GM19455 (cell line): ENCODE measurements around the gene FCGR3A.

ENCODE experiments used
- ATAC-seq: cut with Tn5 transposase; IDR thresholded peaks from one replicate; pipeline ENCODE4 v1.9.1; 2021; ENCODE audit not compliant: unreplicated experiment

FCGR3A gene

GRCh38 chr1:161505686-161506085 lies 43.9 kb downstream of the FCGR3A start:
- no peak for ATAC-seq

GRCh38 chr1:161503394-161503748 lies 46.2 kb downstream of the FCGR3A start:
- ATAC-seq = no peak

- no peak for ATAC-seq
Observed at GRCh38 chr1:161502641-161503393, 46.8 kb downstream of the FCGR3A start.

GRCh38 chr1:161502181-161502580 lies 47.4 kb downstream of the FCGR3A start:
- ATAC-seq = no peak

GRCh38 chr1:161501234-161501633 lies 48.4 kb downstream of the FCGR3A start:
- no peak for ATAC-seq

- ATAC-seq = no peak
Observed at GRCh38 chr1:161499099-161500039, 50.2 kb downstream of the FCGR3A start.

- ATAC-seq = no peak
Observed at GRCh38 chr1:161498646-161499045, 51.0 kb downstream of the FCGR3A start.

GRCh38 chr1:161497961-161498360 lies 51.7 kb downstream of the FCGR3A start:
- ATAC-seq = no peak

- no peak for ATAC-seq
Observed at GRCh38 chr1:161495490-161495889, 54.1 kb downstream of the FCGR3A start.

GRCh38 chr1:161494091-161494735 lies 55.4 kb downstream of the FCGR3A start:
- no peak for ATAC-seq

- ATAC-seq = no peak
Observed at GRCh38 chr1:161492827-161493226, 56.8 kb downstream of the FCGR3A start.
